ENCODE results near the gene PRAMEF5. TPM values are rescaled to one million over a fixed set of nuclear protein-coding genes. Genes with fewer than 3 reads are reported as not detected.

The PRAMEF5 gene
- not detected in 2 replicates for total RNA-seq

DNA sequence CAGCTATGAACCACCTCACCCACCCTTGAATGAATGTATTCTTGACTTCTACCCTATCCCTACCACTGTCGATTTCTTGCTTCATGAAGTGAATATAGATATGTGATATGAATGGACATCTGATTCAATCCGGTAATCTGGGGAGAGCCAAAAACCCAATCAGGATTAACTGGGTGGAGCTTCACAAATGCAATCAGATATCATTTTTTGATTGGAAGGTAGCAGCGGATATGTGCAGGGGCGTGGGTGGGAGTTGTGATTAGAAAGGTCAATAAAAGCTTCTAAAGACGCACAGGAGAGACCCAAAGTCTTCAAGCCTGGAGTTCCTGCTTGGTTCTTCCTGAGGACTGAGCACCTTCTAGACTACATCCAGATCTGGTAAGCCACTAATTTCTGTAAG is at the start of gene PRAMEF5:
Gene PRAMEF5 (plus strand): TSS at position 301 of the 400 bp plus-strand sequence. CDS start 5,071 bp downstream, outside the sequence.

GRCh38 chr1:13225675-13226204 is 28.3 kb upstream of the PRAMEF5 start, which contains the start of gene PRAMEF18:
PRAMEF18 (minus strand) TSS chr1:13226154; CDS start chr1:13226106, 48 bp downstream.

DNA sequence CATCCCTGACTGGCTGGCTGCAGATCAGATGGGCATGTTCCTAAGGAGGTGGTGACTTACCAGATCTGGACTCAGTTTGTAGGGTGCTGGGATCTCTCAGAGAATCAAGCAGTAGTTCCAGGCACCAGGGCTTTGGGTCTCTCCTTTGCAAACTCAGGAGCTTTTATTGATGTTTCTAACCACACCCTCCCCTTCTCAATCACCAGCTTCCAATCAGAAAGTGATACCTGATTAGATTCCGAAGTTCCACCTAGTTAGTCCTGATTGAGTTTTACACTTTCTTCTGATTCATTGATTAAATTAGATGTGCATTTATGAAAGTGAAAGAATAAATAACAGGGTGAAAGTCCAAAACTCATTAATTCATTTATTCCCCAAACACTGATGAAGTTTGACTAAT is 31.0 kb downstream of the PRAMEF5 start, which contains the start of gene PRAMEF8:
Gene PRAMEF8 (minus strand): TSS at position 101 of the 400 bp plus-strand sequence. CDS start 1,046 bp downstream, outside the sequence.

DNA sequence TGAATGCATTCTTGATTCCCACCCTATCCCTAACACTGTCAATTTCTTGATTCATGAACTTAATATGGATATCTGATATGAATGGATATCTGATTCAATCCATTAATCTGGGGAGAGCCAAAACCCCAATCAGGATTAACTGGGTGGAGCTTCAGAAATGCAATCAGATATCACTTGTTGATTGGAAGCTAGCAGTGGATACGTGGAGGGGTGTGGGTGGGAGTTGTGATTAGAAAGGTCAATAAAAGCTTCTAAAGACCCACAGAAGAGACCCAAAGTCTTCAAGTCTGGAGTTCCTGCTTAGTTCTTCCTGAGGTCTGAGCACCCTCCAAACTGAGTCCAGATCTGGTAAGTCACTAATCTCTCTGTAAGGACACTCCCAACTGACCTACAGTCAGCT is 49.2 kb downstream of the PRAMEF5 start, which contains the start of gene PRAMEF33:
Gene PRAMEF33 (plus strand): TSS at position 301 of the 400 bp plus-strand sequence. CDS start 2,416 bp downstream, outside the sequence.

Other genes starting within 250 kb of the PRAMEF5 start
- gene PRAMEF27, start 197.6 kb upstream of the PRAMEF5 start, total RNA-seq, result not detected in 2 replicates
- not detected in 2 replicates for gene HNRNPCL3, start 193.4 kb upstream of the PRAMEF5 start, total RNA-seq
- not detected in 2 replicates for gene PRAMEF25, start 183.4 kb upstream of the PRAMEF5 start, total RNA-seq
- gene HNRNPCL2, start 137.3 kb upstream of the PRAMEF5 start, total RNA-seq, result not detected in 2 replicates
- not detected in 2 replicates for gene PRAMEF26, start 98.2 kb upstream of the PRAMEF5 start, total RNA-seq
- gene HNRNPCL4, start 88.6 kb upstream of the PRAMEF5 start, total RNA-seq, result not detected in 2 replicates
- not detected in 2 replicates for gene PRAMEF9, start 82.3 kb upstream of the PRAMEF5 start, total RNA-seq
- gene PRAMEF13, start 52.8 kb upstream of the PRAMEF5 start, total RNA-seq, result not detected in 2 replicates
- not detected in 2 replicates for gene PRAMEF18, start 28.0 kb upstream of the PRAMEF5 start, total RNA-seq
- gene PRAMEF8, start 30.9 kb downstream of the PRAMEF5 start, total RNA-seq, result not detected in 2 replicates
- not detected in 2 replicates for gene PRAMEF33, start 49.3 kb downstream of the PRAMEF5 start, total RNA-seq
- not detected in 2 replicates for gene PRAMEF15, start 61.4 kb downstream of the PRAMEF5 start, total RNA-seq
- gene PRAMEF14, start 92.9 kb downstream of the PRAMEF5 start, total RNA-seq, result not detected in 2 replicates
- gene PRAMEF19, start 117.7 kb downstream of the PRAMEF5 start, total RNA-seq, result not detected in 2 replicates
- gene PRAMEF17, start 135.4 kb downstream of the PRAMEF5 start, total RNA-seq, result not detected in 2 replicates
- gene PRAMEF20, start 156.3 kb downstream of the PRAMEF5 start, total RNA-seq, result not detected in 2 replicates

All from aortic smooth muscle cell (primary cell).